Mesendoderm (in vitro differentiated cells): Measurements from ENCODE around the gene TMEM86B.
A peak's percentile ranks its signal among the peaks of the same experiment; 100 is the strongest.

Experiments
- DNase-seq: peaks from one replicate; pipeline ENCODE4 v3.0.0; 2013
- H2AK5ac ChIP-seq: 2 replicates; pipeline ENCODE4 v1.6.1; 2013; ENCODE audit warnings: low read length, inconsistent platforms
- H2BK120ac ChIP-seq: 2 replicates; pipeline ENCODE4 v1.6.1; 2013; ENCODE audit warnings: low read depth, mild to moderate bottlenecking, low read length, moderate library complexity, mixed read lengths
- H2BK15ac ChIP-seq: replicated peaks from 2 replicates; pipeline ENCODE4 v1.6.1; 2013; ENCODE audit warnings: low read depth, mild to moderate bottlenecking, moderate library complexity
- H2BK5ac ChIP-seq: 2 replicates; pipeline ENCODE4 v1.6.1; 2013; ENCODE audit warnings: low read length, inconsistent platforms
- H3K18ac ChIP-seq: 2 replicates; pipeline ENCODE4 v1.6.1; 2013; ENCODE audit warnings: mild to moderate bottlenecking, low read length, mixed read lengths
- H3K23ac ChIP-seq: one replicate; pipeline ENCODE4 v1.6.1; 2013; ENCODE audit warnings: low read length
- H3K27ac ChIP-seq: 2 replicates; pipeline ENCODE4 v1.5.1; 2013; ENCODE audit warnings: low read depth, mild to moderate bottlenecking, inconsistent platforms, low read length, moderate library complexity
- H3K27me3 ChIP-seq: 2 replicates; pipeline ENCODE4 v1.6.1; 2013; ENCODE audit warnings: low read length, control low read depth, mild to moderate bottlenecking, inconsistent platforms; ENCODE audit not compliant: insufficient read depth, poor library complexity
- H3K36me3 ChIP-seq: 2 replicates; pipeline ENCODE4 v1.6.1; 2013; ENCODE audit warnings: low read length, inconsistent platforms; ENCODE audit not compliant: control insufficient read depth, insufficient read depth
- H3K4ac ChIP-seq: one replicate; pipeline ENCODE4 v1.6.1; 2013; ENCODE audit warnings: low read depth, mild to moderate bottlenecking, low read length, moderate library complexity
- H3K4me1 ChIP-seq: 2 replicates; pipeline ENCODE4 v1.6.1; 2013; ENCODE audit warnings: low read depth, low read length, inconsistent platforms; ENCODE audit not compliant: control insufficient read depth
- H3K4me2 ChIP-seq: 2 replicates; pipeline ENCODE4 v1.6.1; 2013; ENCODE audit warnings: low read length
- H3K4me3 ChIP-seq: 2 replicates; pipeline ENCODE4 v1.5.1; 2013; ENCODE audit warnings: mild to moderate bottlenecking, low read length
- H3K56ac ChIP-seq: one replicate; pipeline ENCODE4 v1.6.1; 2013; ENCODE audit warnings: low read length
- H3K79me1 ChIP-seq: 2 replicates; pipeline ENCODE4 v1.6.1; 2013; ENCODE audit warnings: low read length, inconsistent platforms
- H3K79me2 ChIP-seq: 2 replicates; pipeline ENCODE4 v1.6.1; 2013; ENCODE audit warnings: mild to moderate bottlenecking, low read length; ENCODE audit not compliant: control insufficient read depth, insufficient read depth
- H3K9ac ChIP-seq: 2 replicates; pipeline ENCODE4 v1.6.1; 2013; ENCODE audit warnings: low read length, inconsistent platforms
- H4K5ac ChIP-seq: one replicate; pipeline ENCODE4 v1.6.1; 2013; ENCODE audit warnings: low read length
- H4K8ac ChIP-seq: one replicate; pipeline ENCODE4 v1.6.1; 2013; ENCODE audit warnings: low read depth, mild to moderate bottlenecking, control low read depth, low read length, moderate library complexity
- WGBS: extraction: QIAGEN DNeasy Blood & Tissue Kit; methylation state at CpG from one replicate; pipeline ENCODE4 v1.1.7; 2013; ENCODE audit warnings: low lambda C conversion rate, missing lambda C conversion rate; ENCODE audit not compliant: insufficient coverage; ENCODE audit errors: extremely low coverage; 5-methylcytosine and 5-hydroxymethylcytosine counted together

The TMEM86B gene

GRCh38 chr19:55213547-55213946 lies 15.0 kb downstream of the TMEM86B start:
- H2AK5ac ChIP-seq, result no peak overlapping the region
- H3K4ac ChIP-seq, result no peak overlapping the region
- no peak overlapping the region for H2BK5ac ChIP-seq
- no CpG with 5 or more reads among the region's 7 CpGs for WGBS
- H3K36me3 ChIP-seq, result no peaks in the 10 kb centered on the region
- no peak overlapping the region for H3K27ac ChIP-seq
- no peak overlapping the region for H3K4me2 ChIP-seq
- H3K4me1 ChIP-seq, result no peaks in the 10 kb centered on the region
- no peaks in the 10 kb centered on the region for H3K27me3 ChIP-seq
- no peak overlapping the region for H3K56ac ChIP-seq
- no peak overlapping the region for H3K9ac ChIP-seq
- no peak for DNase-seq
- no peak overlapping the region for H3K23ac ChIP-seq
- no peak overlapping the region for H2BK15ac ChIP-seq
- no peak overlapping the region for H4K8ac ChIP-seq
- H4K5ac ChIP-seq, result no peak overlapping the region
- H3K79me2 ChIP-seq, result no peaks in the 10 kb centered on the region
- no peaks in the 10 kb centered on the region for H3K79me1 ChIP-seq
- H3K18ac ChIP-seq, result no peak overlapping the region
- H3K4me3 ChIP-seq, result no peak overlapping the region
- no peak overlapping the region for H2BK120ac ChIP-seq

GRCh38 chr19:55212447-55212846 lies 16.1 kb downstream of the TMEM86B start:
- Histone ChIP-seq H3K56ac (no peak overlapping the region), H4K8ac (no peak overlapping the region), H2BK5ac (no peak overlapping the region), H4K5ac (no peak overlapping the region), H3K79me2 (no peaks in the 10 kb centered on the region), H3K27me3 (no peaks in the 10 kb centered on the region), H3K4me2 (no peak overlapping the region), H3K4ac (no peak overlapping the region), H2AK5ac (no peak overlapping the region), H3K36me3 (no peaks in the 10 kb centered on the region), H3K79me1 (no peaks in the 10 kb centered on the region), H3K18ac (no peak overlapping the region), H2BK15ac (no peak overlapping the region), H3K9ac (no peak overlapping the region), H3K4me3 (no peak overlapping the region), H2BK120ac (no peak overlapping the region), H3K23ac (no peak overlapping the region), H3K27ac (no peak overlapping the region), H3K4me1 (no peaks in the 10 kb centered on the region)
- no CpG with 5 or more reads among the region's 3 CpGs for WGBS
- DNase-seq, result peak; percentile 19

GRCh38 chr19:55209693-55210472 lies 18.7 kb downstream of the TMEM86B start:
- Histone ChIP-seq H3K4me1 (no peaks in the 10 kb centered on the region), H3K9ac (no peak overlapping the region), H3K27ac (no peak overlapping the region), H2BK5ac (no peak overlapping the region), H3K4me3 (no peak overlapping the region), H3K4ac (no peak overlapping the region), H4K5ac (no peak overlapping the region), H3K79me1 (no peaks in the 10 kb centered on the region), H2BK120ac (no peak overlapping the region), H3K79me2 (no peaks in the 10 kb centered on the region), H4K8ac (no peak overlapping the region), H3K27me3 (no peaks in the 10 kb centered on the region), H3K36me3 (no peaks in the 10 kb centered on the region), H3K56ac (no peak overlapping the region), H3K4me2 (no peak overlapping the region), H3K23ac (no peak overlapping the region), H2BK15ac (no peak overlapping the region), H3K18ac (no peak overlapping the region), H2AK5ac (no peak overlapping the region)
- WGBS, result no CpG with 5 or more reads among the region's 17 CpGs
- DNase-seq, result no peak

- H2BK5ac ChIP-seq, result no peak within 1 kb of the TSS
- no peak within 1 kb of the TSS for H2AK5ac ChIP-seq
- no peak within 1 kb of the TSS for H4K5ac ChIP-seq
- H3K4me2 ChIP-seq, result no peak within 1 kb of the TSS
- no peak within 1 kb of the TSS for H4K8ac ChIP-seq
- no peak within 1 kb of the TSS for H3K23ac ChIP-seq
- H3K9ac ChIP-seq, result no peak within 1 kb of the TSS
- no peaks in the 10 kb centered on the region for H3K27me3 ChIP-seq
- no peak within 1 kb of the TSS for H2BK120ac ChIP-seq
- H3K27ac ChIP-seq, result no peak within 1 kb of the TSS
- whole genome bisulfite sequencing, result no CpG with 5 or more reads among the region's 18 CpGs
- no peak within 1 kb of the TSS for H3K18ac ChIP-seq
- H3K4ac ChIP-seq, result no peak within 1 kb of the TSS
- no peaks in the 10 kb centered on the region for H3K36me3 ChIP-seq
- no peaks in the 10 kb centered on the region for H3K4me1 ChIP-seq
- no peak within 1 kb of the TSS for H2BK15ac ChIP-seq
- H3K79me2 ChIP-seq, result no peaks in the 10 kb centered on the region
- H3K79me1 ChIP-seq, result no peaks in the 10 kb centered on the region
- H3K4me3 ChIP-seq, result no peak within 1 kb of the TSS
- DNase-seq, result no peak
- H3K56ac ChIP-seq, result no peak within 1 kb of the TSS
These were observed 19.5 kb downstream of the TMEM86B start, which contains the start of gene PTPRH for GRCh38 chr19:55208880-55209692. TSS of gene PTPRH (minus strand) at chr19:55209501. CDS start at chr19:55209433, 68 bp downstream.

- Histone ChIP-seq H3K27me3 (no peaks in the 10 kb centered on the region), H3K79me1 (no peaks in the 10 kb centered on the region), H2BK15ac (no peak overlapping the region), H2BK120ac (no peak overlapping the region), H3K9ac (no peak overlapping the region), H4K5ac (no peak overlapping the region), H3K18ac (no peak overlapping the region), H3K4me1 (no peaks in the 10 kb centered on the region), H2BK5ac (no peak overlapping the region), H2AK5ac (no peak overlapping the region), H3K23ac (no peak overlapping the region), H3K4me2 (no peak overlapping the region), H3K4me3 (no peak overlapping the region), H3K79me2 (no peaks in the 10 kb centered on the region), H3K4ac (no peak overlapping the region), H4K8ac (no peak overlapping the region), H3K27ac (no peak overlapping the region), H3K36me3 (no peaks in the 10 kb centered on the region), H3K56ac (no peak overlapping the region)
- peak; percentile 80 for DNase-seq
- no CpG with 5 or more reads among the region's 29 CpGs for WGBS
These were observed 21.7 kb downstream of the TMEM86B start for GRCh38 chr19:55206664-55207500.
